ENCODE measurements around the gene CALN1.

DNA sequence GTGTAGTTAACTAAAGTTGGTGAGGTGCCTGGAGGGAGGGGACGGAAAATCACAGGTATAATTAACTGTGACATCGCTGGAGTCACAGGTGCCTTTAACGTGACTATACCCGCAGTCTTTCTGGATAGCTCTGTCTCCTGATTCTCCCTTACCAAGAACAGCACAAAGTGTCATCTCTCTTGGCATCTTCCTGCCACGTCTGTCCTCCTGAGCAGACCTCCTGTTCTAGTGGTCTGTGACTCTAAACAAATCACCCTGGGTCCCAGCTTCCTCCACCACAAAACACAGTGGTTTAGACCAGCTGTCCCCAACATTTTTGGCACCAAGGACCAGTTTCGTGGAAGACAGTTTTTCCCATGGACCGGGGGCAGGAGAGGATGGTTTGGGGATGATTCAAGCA, 90.5 kb downstream of the CALN1 start:
- TF ChIP-seq GATA2 (IDR thresholded peaks at IDR 0.05; ENCODE audit: low read depth, low read length) (no peak), GATA3 (IDR thresholded peaks at IDR 0.05; ENCODE audit: low read depth, low read length) (no peak)

Measured in SH-SY5Y (cell line).